Muscle of leg (tissue), 11 donors: ENCODE measurements around the gene GLMP. TPM values are rescaled to one million over a fixed set of nuclear protein-coding genes. Genes with fewer than 3 reads are reported as not detected.
A peak's percentile ranks its signal among the peaks of the same experiment; 100 is the strongest.

Experiments used
- DNase-seq: peaks from one replicate; pipeline ENCODE4 v3.0.0; 2013
- H3K27ac ChIP-seq: one replicate; pipeline ENCODE4 v1.5.1; 2013; ENCODE audit warnings: mild to moderate bottlenecking, low read length, control low read depth
- H3K27me3 ChIP-seq: one replicate; pipeline ENCODE4 v1.6.1; 2013; ENCODE audit warnings: low read length; ENCODE audit not compliant: control insufficient read depth, insufficient read depth
- H3K36me3 ChIP-seq: one replicate; pipeline ENCODE4 v1.6.1; 2013; ENCODE audit warnings: low read length; ENCODE audit not compliant: control insufficient read depth, insufficient read depth
- H3K4me1 ChIP-seq: one replicate; pipeline ENCODE4 v1.6.1; 2013; ENCODE audit warnings: low read length; ENCODE audit not compliant: control insufficient read depth, insufficient read depth
- H3K4me3 ChIP-seq: one replicate; pipeline ENCODE4 v1.5.1; 2013; ENCODE audit warnings: low read length, control low read depth
- H3K9me3 ChIP-seq: replicated peaks from 2 replicates; pipeline ENCODE4 v1.6.1; 2013; ENCODE audit warnings: low read depth, low read length; ENCODE audit not compliant: control insufficient read depth
- WGBS: methylation state at CpG from one replicate; pipeline ENCODE4 v1.1.5; 2013; ENCODE audit warnings: missing lambda C conversion rate; ENCODE audit not compliant: insufficient coverage; 5-methylcytosine and 5-hydroxymethylcytosine counted together
- polyA plus RNA-seq, 8 donors: library from polyadenylated mRNA; unstranded; fragments of 120-200 nt; gene quantifications; one replicate each; pipeline versions ENCODE4 v1.2.1 to v1.2.3, GENCODE V29; 2013; ENCODE audit warnings: inconsistent platforms in 1 of 8, low replicate concordance in 1 of 8; ENCODE audit not compliant: insufficient read length in 8 of 8, insufficient read depth in 1 of 8
- total RNA-seq: library from RNA; stranded (reverse); fragments of 120-200 nt; gene quantifications from one replicate; pipeline ENCODE4 v1.2.4, GENCODE V29; 2013

GLMP gene
- total and polyA plus RNA-seq, 9 donors, result 17.7 to 29.1 (median 24.3) TPM

DNA sequence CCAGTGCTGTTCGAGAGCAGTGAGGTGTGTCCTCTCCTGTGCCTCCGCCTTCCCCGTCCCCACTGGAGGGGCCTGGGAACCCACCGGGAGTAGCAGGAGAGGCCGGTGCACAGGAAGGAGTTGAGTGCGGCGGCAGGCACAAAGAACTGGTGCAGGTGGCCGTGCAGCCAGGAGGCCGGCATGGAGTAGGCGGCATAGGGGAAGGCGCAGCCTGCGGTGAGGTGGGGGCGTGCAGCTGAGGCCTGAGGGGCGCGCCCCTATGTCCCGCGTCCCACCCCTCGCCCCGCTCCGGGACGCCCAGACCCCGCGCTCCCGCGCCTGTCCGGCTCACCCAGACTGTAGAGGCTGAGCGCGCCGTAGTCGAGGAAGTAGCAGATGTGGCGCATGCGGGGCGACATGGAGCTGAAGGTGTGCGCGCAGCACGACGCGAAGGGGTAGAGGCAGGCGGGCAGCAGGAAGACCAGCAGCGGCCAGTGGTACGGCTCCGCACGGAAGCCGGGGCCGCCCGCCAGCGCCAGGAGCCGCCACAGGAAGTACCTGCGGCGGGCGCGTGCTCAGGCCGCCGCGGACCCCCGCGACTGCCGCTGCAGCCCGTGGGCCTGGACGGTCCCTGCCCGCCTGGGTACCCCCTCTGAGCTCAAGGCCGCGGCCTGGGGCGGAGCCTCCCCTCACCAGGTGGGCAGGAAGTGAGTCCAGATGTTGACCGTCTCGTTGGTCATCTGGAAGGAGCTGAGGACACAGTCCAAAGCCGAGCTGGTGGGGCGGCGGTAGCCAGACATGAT, 49.8 kb downstream of the GLMP start:
- WGBS, result 3% methylated on average over 64 of the region's 69 CpGs
- no peak overlapping the region for H3K27ac ChIP-seq
- peaks cover 39% of the 10 kb centered on the region for H3K36me3 ChIP-seq
- no peak for DNase-seq
- H3K9me3 ChIP-seq, result no peaks in the 10 kb centered on the region
- peaks cover 32% of the 10 kb centered on the region for H3K27me3 ChIP-seq
- peaks cover 32% of the 10 kb centered on the region for H3K4me1 ChIP-seq
- H3K4me3 ChIP-seq, result peak overlapping the region; percentile 10

DNA sequence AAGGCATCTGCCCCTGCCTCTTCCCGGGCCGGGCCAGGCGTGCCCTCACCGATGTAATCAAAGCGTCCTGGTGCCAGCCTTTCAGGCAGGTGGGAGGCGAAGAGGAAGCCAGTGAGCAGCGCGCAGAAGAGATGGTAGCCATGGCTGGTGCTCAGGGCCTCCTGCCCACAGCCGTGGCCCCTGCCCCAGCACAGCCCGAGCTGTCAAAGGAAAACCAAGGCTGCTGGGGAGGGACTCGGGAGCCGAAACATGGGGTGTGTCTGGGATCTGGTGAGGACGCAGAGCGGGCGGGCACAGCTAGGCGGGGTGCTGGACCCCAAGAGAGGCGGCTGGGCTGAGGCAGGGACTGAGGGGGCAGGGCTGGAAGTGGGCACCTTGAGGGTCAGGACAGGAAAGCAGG, 50.8 kb downstream of the GLMP start:
- Histone ChIP-seq H3K27me3 (peaks cover 32% of the 10 kb centered on the region), H3K36me3 (peaks cover 35% of the 10 kb centered on the region), H3K4me1 (peaks cover 32% of the 10 kb centered on the region), H3K27ac (no peak overlapping the region), H3K9me3 (no peaks in the 10 kb centered on the region), H3K4me3 (no peak overlapping the region)
- DNase-seq, result no peak
- WGBS, result 81% methylated on average over 17 of the region's 17 CpGs

DNA sequence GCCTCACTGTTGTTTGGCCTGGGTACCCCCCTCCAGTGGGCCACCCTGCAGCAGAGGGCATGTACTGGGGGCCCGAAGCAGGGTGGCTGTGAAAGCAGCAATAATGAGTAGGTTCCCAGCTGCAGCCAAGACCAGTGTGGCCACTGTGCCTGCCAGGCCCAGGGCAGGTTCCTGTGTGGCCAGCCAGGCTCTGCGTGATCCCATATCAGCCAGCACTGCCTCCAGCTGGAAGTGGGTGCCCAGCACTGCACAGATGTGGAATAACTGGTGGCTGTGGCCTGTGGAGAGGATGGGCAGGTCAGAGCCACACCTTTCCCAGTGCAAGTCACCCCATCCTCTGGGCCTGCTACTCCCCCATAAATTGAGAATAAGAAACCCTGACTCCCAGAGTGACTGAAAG, 51.4 kb downstream of the GLMP start:
- no peaks in the 10 kb centered on the region for H3K9me3 ChIP-seq
- H3K4me1 ChIP-seq, result peaks cover 32% of the 10 kb centered on the region
- H3K36me3 ChIP-seq, result peaks cover 35% of the 10 kb centered on the region
- no peak overlapping the region for H3K27ac ChIP-seq
- H3K4me3 ChIP-seq, result no peak overlapping the region
- H3K27me3 ChIP-seq, result peaks cover 32% of the 10 kb centered on the region
- DNase-seq, result no peak
- WGBS, result 61% methylated on average over 2 of the region's 2 CpGs

DNA sequence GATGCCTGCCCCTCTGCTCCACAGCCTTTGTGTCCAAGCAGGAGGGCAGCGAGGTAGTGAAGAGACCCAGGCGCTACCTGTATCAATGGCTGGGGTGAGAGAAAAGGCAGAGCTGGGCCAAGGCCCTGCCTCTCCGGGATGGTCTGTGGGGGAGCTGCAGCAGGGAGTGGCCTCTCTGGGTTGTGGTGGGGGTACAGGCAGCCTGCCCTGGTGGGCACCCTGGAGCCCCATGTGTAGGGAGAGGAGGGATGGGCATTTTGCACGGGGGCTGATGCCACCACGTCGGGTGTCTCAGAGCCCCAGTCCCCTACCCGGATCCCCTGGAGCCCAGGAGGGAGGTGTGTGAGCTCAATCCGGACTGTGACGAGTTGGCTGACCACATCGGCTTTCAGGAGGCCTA, 52.7 kb downstream of the GLMP start:
- H3K9me3 ChIP-seq, result no peaks in the 10 kb centered on the region
- peaks cover 32% of the 10 kb centered on the region for H3K27me3 ChIP-seq
- H3K4me3 ChIP-seq, result no peak overlapping the region
- WGBS, result 62% methylated on average over 8 of the region's 10 CpGs
- peaks cover 26% of the 10 kb centered on the region for H3K4me1 ChIP-seq
- peaks cover 42% of the 10 kb centered on the region for H3K36me3 ChIP-seq
- no peak overlapping the region for H3K27ac ChIP-seq
- DNase-seq, result no peak

Other genes with a start within 250 kb of the GLMP start
- 19.2 TPM for gene UBQLN4, start 241.9 kb downstream of the GLMP start, total RNA-seq
- gene UBQLN4, start 241.9 kb downstream of the GLMP start, polyA plus RNA-seq, result 10 to 100 TPM; 40.1 to 48.0 (median 43.8) TPM
- 53.7 TPM for gene LAMTOR2, start 240.9 kb downstream of the GLMP start, total RNA-seq
- gene LAMTOR2, start 240.9 kb downstream of the GLMP start, polyA plus RNA-seq, result 10 to 100 TPM; 38.7 to 51.0 (median 44.9) TPM
- gene RAB25, start 234.5 kb downstream of the GLMP start, total RNA-seq, result not detected
- gene RAB25, start 234.5 kb downstream of the GLMP start, polyA plus RNA-seq, result 1 to 10 TPM in 3 of 8 donors, under 1 TPM in 5; 0.16 to 7.4 (median 0.30) TPM
- 9.4 TPM for gene MEX3A, start 213.2 kb downstream of the GLMP start, total RNA-seq
- gene MEX3A, start 213.2 kb downstream of the GLMP start, polyA plus RNA-seq, result 10 to 100 TPM; 15.8 to 32.4 (median 25.8) TPM
- gene LMNA, start 181.0 kb downstream of the GLMP start, total RNA-seq, result 371 TPM
- 100 to 1,000 TPM; 335 to 408 (median 371) TPM for gene LMNA, start 181.0 kb downstream of the GLMP start, polyA plus RNA-seq
- 2.5 TPM for gene SEMA4A, start 142.1 kb downstream of the GLMP start, total RNA-seq
- 1 to 10 TPM; 1.5 to 5.4 (median 3.3) TPM for gene SEMA4A, start 142.1 kb downstream of the GLMP start, polyA plus RNA-seq
- gene SLC25A44, start 101.6 kb downstream of the GLMP start, total RNA-seq, result 6.3 TPM
- 10 to 100 TPM; 10.2 to 12.1 (median 11.1) TPM for gene SLC25A44, start 101.6 kb downstream of the GLMP start, polyA plus RNA-seq
- gene PMF1, start 82.7 kb downstream of the GLMP start, total RNA-seq, result 51.8 TPM
- 10 to 100 TPM; 42.2 to 53.0 (median 43.7) TPM for gene PMF1, start 82.7 kb downstream of the GLMP start, polyA plus RNA-seq
- gene BGLAP, start 53.5 kb downstream of the GLMP start, total RNA-seq, result 1.2 TPM
- 1 to 10 TPM in 6 of 8 donors, under 1 TPM in 2; 0.55 to 3.5 (median 1.5) TPM for gene BGLAP, start 53.5 kb downstream of the GLMP start, polyA plus RNA-seq
- 1.2 TPM for gene PAQR6, start 47.6 kb downstream of the GLMP start, total RNA-seq
- gene PAQR6, start 47.6 kb downstream of the GLMP start, polyA plus RNA-seq, result 1 to 10 TPM; 2.2 to 7.7 (median 4.9) TPM
- 42.8 TPM for gene SMG5, start 12.9 kb downstream of the GLMP start, total RNA-seq
- gene SMG5, start 12.9 kb downstream of the GLMP start, polyA plus RNA-seq, result 10 to 100 TPM; 39.0 to 50.7 (median 47.0) TPM
- 2.1 TPM for gene TMEM79, start 11.4 kb downstream of the GLMP start, total RNA-seq
- 1 to 10 TPM; 3.7 to 7.4 (median 4.8) TPM for gene TMEM79, start 11.4 kb downstream of the GLMP start, polyA plus RNA-seq
- not detected for gene VHLL, start 3.6 kb upstream of the GLMP start, total RNA-seq
- not detected for gene VHLL, start 3.6 kb upstream of the GLMP start, polyA plus RNA-seq
- 207 TPM for gene CCT3, start 42.6 kb upstream of the GLMP start, total RNA-seq
- 100 to 1,000 TPM; 197 to 293 (median 225) TPM for gene CCT3, start 42.6 kb upstream of the GLMP start, polyA plus RNA-seq
- gene TSACC, start 42.8 kb upstream of the GLMP start, total RNA-seq, result 0.27 TPM
- gene TSACC, start 42.8 kb upstream of the GLMP start, polyA plus RNA-seq, result 1 to 10 TPM in 1 of 8 donors, under 1 TPM in 7; 0.20 to 1.5 (median 0.58) TPM
- gene RHBG, start 73.5 kb upstream of the GLMP start, total RNA-seq, result not detected
- gene RHBG, start 73.5 kb upstream of the GLMP start, polyA plus RNA-seq, result 1 to 10 TPM in 1 of 8 donors, under 1 TPM in 2, not detected in 5; 0.13 to 1.2 (median 0.49) TPM
- 16.8 TPM for gene MEF2D, start 205.1 kb upstream of the GLMP start, total RNA-seq
- 10 to 100 TPM; 48.8 to 75.3 (median 60.8) TPM for gene MEF2D, start 205.1 kb upstream of the GLMP start, polyA plus RNA-seq